BLaER1 treated with 17β-estradiol and CSF1 and Interleukin-3, amounts not matched to agents 10 nM and 100 nM (cell line): ENCODE measurements around the gene SEMA3B.
"Not testable (repeated sequence)": the region's sequence is repeated elsewhere in the genome, so short reads cannot be mapped to it uniquely, and the experiment has no call there.

Experiments
- H3K27ac ChIP-seq, 11 experiments: shearing (Covaris generic); formaldehyde crosslinking; 2 replicates each; pipeline ENCODE4 v1.8.1; 2022
- H3K27me3 ChIP-seq, 11 experiments: shearing (Covaris generic); formaldehyde crosslinking; 2 replicates each; pipeline ENCODE4 v1.8.1; 2022
- H3K36me3 ChIP-seq, 11 experiments: shearing (Covaris generic); formaldehyde crosslinking; 2 replicates each; pipeline ENCODE4 v1.8.1; 2022
- H3K4me1 ChIP-seq, 10 experiments: shearing (Covaris generic); formaldehyde crosslinking; 2 replicates each; pipeline ENCODE4 v1.8.1; 2022
- H3K4me2 ChIP-seq, 11 experiments: shearing (Covaris generic); formaldehyde crosslinking; 2 replicates each; pipeline ENCODE4 v1.8.1; 2022
- H3K4me3 ChIP-seq, 10 experiments: shearing (Covaris generic); formaldehyde crosslinking; 2 replicates each; pipeline ENCODE4 v1.8.1; 2022
- H3K9ac ChIP-seq, 11 experiments: shearing (Covaris generic); formaldehyde crosslinking; 2 replicates each; pipeline ENCODE4 v1.8.1; 2022
- H3K9me3 ChIP-seq, 11 experiments: shearing (Covaris generic); formaldehyde crosslinking; replicated peaks in 1 of 11; 2 replicates each; pipeline ENCODE4 v1.8.1; 2022
- H4K20me1 ChIP-seq, 11 experiments: shearing (Covaris generic); formaldehyde crosslinking; 2 replicates each; pipeline ENCODE4 v1.8.1; 2022
- Cebpa-rat ChIP-seq, 11 experiments: shearing (Covaris generic); IDR thresholded peaks; 2 replicates each; pipeline ENCODE4 v1.8.1; 2022

Gene SEMA3B

GRCh38 chr3:50299638-50299928, 30.6 kb downstream of the SEMA3B start:
- H3K36me3 ChIP-seq, result peaks cover 0 to 10% (median 0%) of the 10 kb centered on the region in 11 experiments; a peak in 2 of 22 replicates
- peak overlapping the region; percentile 82 to 98 (median 92) for H3K4me2 ChIP-seq
- no peaks in the 10 kb centered on the region for H3K27me3 ChIP-seq
- no peak for TF ChIP-seq Cebpa-rat (IDR thresholded peaks at IDR 0.05)
- H3K9me3 ChIP-seq, result no peaks in the 10 kb centered on the region
- peaks cover 0 to 14% (median 0%) of the 10 kb centered on the region in 11 experiments; a peak in 5 of 22 replicates for H4K20me1 ChIP-seq
- H3K9ac ChIP-seq, result peak overlapping the region; percentile 72 to 87 (median 75)
- H3K4me1 ChIP-seq, result peaks cover 24 to 46% (median 26%) of the 10 kb centered on the region in 10 experiments
- H3K27ac ChIP-seq, result peak overlapping the region; percentile 25 to 87 (median 67); a peak in 20 of 22 replicates
- peak overlapping the region; percentile 51 to 84 (median 66) for H3K4me3 ChIP-seq

- Histone ChIP-seq H3K27ac (peak overlapping the region; percentile 25 to 87 (median 67); a peak in 20 of 22 replicates), H3K36me3 (peaks cover 0 to 10% (median 0%) of the 10 kb centered on the region in 11 experiments; a peak in 2 of 22 replicates), H3K4me2 (peak overlapping the region; percentile 82 to 98 (median 92)), H4K20me1 (peaks cover 0 to 14% (median 0%) of the 10 kb centered on the region in 11 experiments; a peak in 5 of 22 replicates), H3K4me1 (peaks cover 24 to 46% (median 26%) of the 10 kb centered on the region in 10 experiments), H3K4me3 (peak overlapping the region; percentile 51 to 84 (median 66)), H3K27me3 (no peaks in the 10 kb centered on the region), H3K9me3 (no peaks in the 10 kb centered on the region), H3K9ac (peak overlapping the region; percentile 72 to 87 (median 75))
- TF ChIP-seq Cebpa-rat (IDR thresholded peaks at IDR 0.05), result no peak
Observed at GRCh38 chr3:50299929-50300680, 31.2 kb downstream of the SEMA3B start.

- no peaks in the 10 kb centered on the region for H3K27me3 ChIP-seq
- peak overlapping the region; percentile 82 to 98 (median 92); a peak in 19 of 22 replicates for H3K4me2 ChIP-seq
- H3K27ac ChIP-seq, result peak overlapping the region in 8 of 11 experiments; percentile 17 to 87 (median 68); a peak in 8 of 22 replicates
- H3K4me1 ChIP-seq, result peaks cover 24 to 46% (median 26%) of the 10 kb centered on the region in 10 experiments
- H3K4me3 ChIP-seq, result peak overlapping the region in 2 of 10 experiments; percentile 60 to 71; a peak in 2 of 20 replicates
- H3K9me3 ChIP-seq, result peaks cover 0 to 2% (median 0%) of the 10 kb centered on the region in 11 experiments; a peak in 1 of 22 replicates
- peaks cover 0 to 14% (median 0%) of the 10 kb centered on the region in 11 experiments; a peak in 5 of 22 replicates for H4K20me1 ChIP-seq
- peaks cover 0 to 10% (median 0%) of the 10 kb centered on the region in 11 experiments; a peak in 2 of 22 replicates for H3K36me3 ChIP-seq
- peak overlapping the region in 5 of 11 experiments; percentile 20 to 84 (median 74); a peak in 6 of 22 replicates for H3K9ac ChIP-seq
- TF ChIP-seq Cebpa-rat (IDR thresholded peaks at IDR 0.05), result no peak
Observed at GRCh38 chr3:50300681-50301254, 31.8 kb downstream of the SEMA3B start.

- H3K27ac ChIP-seq, result no peak overlapping the region
- H3K36me3 ChIP-seq, result peaks cover 0 to 13% (median 0%) of the 10 kb centered on the region in 11 experiments; a peak in 7 of 22 replicates
- no peak overlapping the region for H3K4me2 ChIP-seq
- TF ChIP-seq Cebpa-rat (IDR thresholded peaks at IDR 0.05), result no peak
- H3K9me3 ChIP-seq, result peaks cover 7 to 18% (median 14%) of the 10 kb centered on the region in 11 experiments; a peak in 20 of 22 replicates
- peaks cover 0 to 13% (median 0%) of the 10 kb centered on the region in 11 experiments; a peak in 5 of 22 replicates for H4K20me1 ChIP-seq
- H3K4me3 ChIP-seq, result no peak overlapping the region
- no peak overlapping the region; a peak in 1 of 22 replicates for H3K9ac ChIP-seq
- peaks cover 24 to 40% (median 26%) of the 10 kb centered on the region in 10 experiments for H3K4me1 ChIP-seq
- H3K27me3 ChIP-seq, result no peaks in the 10 kb centered on the region
Observed at GRCh38 chr3:50302095-50303012, 33.4 kb downstream of the SEMA3B start.

- Histone ChIP-seq H3K36me3 (peaks cover 0 to 20% (median 6%) of the 10 kb centered on the region in 11 experiments; a peak in 11 of 22 replicates), H4K20me1 (peaks cover 0 to 5% (median 0%) of the 10 kb centered on the region in 11 experiments; a peak in 4 of 22 replicates), H3K4me1 (peaks cover 16 to 31% (median 19%) of the 10 kb centered on the region in 10 experiments), H3K4me3 (no peak within 1 kb of the TSS), H3K27ac (no peak within 1 kb of the TSS), H3K4me2 (no peak within 1 kb of the TSS), H3K27me3 (no peaks in the 10 kb centered on the region), H3K9ac (peak within 1 kb of the TSS in 2 of 11 experiments; percentile 5 to 29; a peak in 1 of 22 replicates), H3K9me3 (peaks cover 15 to 26% (median 23%) of the 10 kb centered on the region in 11 experiments)
- no peak for TF ChIP-seq Cebpa-rat (IDR thresholded peaks at IDR 0.05)
Observed at GRCh38 chr3:50303013-50303815, 34.3 kb downstream of the SEMA3B start, which contains the start of gene HYAL1. Gene HYAL1, minus strand, starts transcription at chr3:50303574. Its CDS starts 618 bp downstream, at chr3:50302956.

- Histone ChIP-seq H3K9ac (no peak overlapping the region), H3K4me2 (no peak overlapping the region), H4K20me1 (no peaks in the 10 kb centered on the region), H3K4me3 (no peak overlapping the region), H3K27me3 (no peaks in the 10 kb centered on the region), H3K4me1 (peaks cover 10 to 25% (median 13%) of the 10 kb centered on the region in 10 experiments), H3K27ac (no peak overlapping the region), H3K9me3 (peaks cover 29 to 40% (median 37%) of the 10 kb centered on the region in 11 experiments), H3K36me3 (peaks cover 0 to 32% (median 19%) of the 10 kb centered on the region in 11 experiments; a peak in 18 of 22 replicates)
- no peak for TF ChIP-seq Cebpa-rat (IDR thresholded peaks at IDR 0.05)
Observed at GRCh38 chr3:50304601-50305000, 35.7 kb downstream of the SEMA3B start.

GRCh38 chr3:50312041-50312440, 43.1 kb downstream of the SEMA3B start:
- Histone ChIP-seq H4K20me1 (peaks cover 0 to 15% (median 10%) of the 10 kb centered on the region in 11 experiments; a peak in 17 of 22 replicates), H3K9me3 (peaks cover 28 to 33% (median 32%) of the 10 kb centered on the region in 11 experiments), H3K36me3 (peaks cover 9 to 55% (median 41%) of the 10 kb centered on the region in 11 experiments; a peak in 20 of 22 replicates)
- not testable (repeated sequence) for H3K27me3 ChIP-seq, H3K4me3 ChIP-seq, H3K27ac ChIP-seq, H3K4me2 ChIP-seq, H3K9ac ChIP-seq, H3K4me1 ChIP-seq
